HCT116 (cell line): ENCODE data around the gene CCR7.

ENCODE experiments used
- CEBPB ChIP-seq: IDR thresholded peaks from 2 replicates; pipeline ENCODE4 v1.6.1; 2012; ENCODE audit warnings: low read depth
- CTCF ChIP-seq, 3 experiments: fragments of 200-600 bp in 1 of 3; sonication (generic) in 1 of 3; IDR thresholded peaks in 2 of 3; conservative IDR thresholded peaks in 1 of 3; 2 replicates each; pipeline ENCODE4 v1.5.1; 2012 to 2017; ENCODE audit warnings: low read depth in 2 of 3, low read length in 2 of 3, antibody characterized with exemption in 1 of 3, borderline replicate concordance in 1 of 3, control low read depth in 1 of 3, mild to moderate bottlenecking in 1 of 3, mixed read lengths in 1 of 3, mixed run types in 1 of 3, moderate library complexity in 1 of 3; ENCODE audit not compliant: insufficient read depth in 1 of 3
- EZH2 ChIP-seq: fragments of 200-600 bp; sonication (generic); IDR thresholded peaks from 2 replicates; pipeline ENCODE4 v1.6.1; 2017; ENCODE audit warnings: antibody characterized with exemption, mixed run types
- JUND ChIP-seq: IDR thresholded peaks from 2 replicates; pipeline ENCODE4 v1.6.1; 2012
- POLR2A ChIP-seq: IDR thresholded peaks from 2 replicates; pipeline ENCODE4 v1.7.0; 2011; ENCODE audit warnings: borderline replicate concordance; ENCODE audit not compliant: insufficient read depth, insufficient read length; ENCODE audit errors: extremely low read depth
- POLR2AphosphoS5 ChIP-seq: IDR thresholded peaks from 2 replicates; pipeline ENCODE4 v1.6.1; 2011; ENCODE audit warnings: mild to moderate bottlenecking, low read depth, low read length, moderate library complexity
- RAD21 ChIP-seq: IDR thresholded peaks from 2 replicates; pipeline ENCODE4 v1.6.1; 2012; ENCODE audit warnings: low read depth, mild to moderate bottlenecking
- REST ChIP-seq: IDR thresholded peaks from 2 replicates; pipeline ENCODE4 v1.6.1; 2012; ENCODE audit warnings: low read depth
- SIN3A ChIP-seq: IDR thresholded peaks from 2 replicates; pipeline ENCODE4 v1.6.1; 2012; ENCODE audit warnings: low read depth
- YY1 ChIP-seq: IDR thresholded peaks from 2 replicates; pipeline ENCODE4 v1.6.1; 2011; ENCODE audit warnings: low read length, low read depth, moderate library complexity, mild to moderate bottlenecking; ENCODE audit not compliant: insufficient replicate concordance; ENCODE audit errors: extremely low read depth
- ZNF274 ChIP-seq: fragments of 200-500 bp; sonication (Bioruptor generic); IDR thresholded peaks from 2 replicates; pipeline ENCODE4 v1.6.1; 2014; ENCODE audit warnings: mild to moderate bottlenecking, low read depth, low read length, inconsistent platforms
- TF ChIP-seq, protein P1 (sequence below): IDR thresholded peaks from 2 replicates; pipeline ENCODE4 v1.6.1; 2012

DNA sequence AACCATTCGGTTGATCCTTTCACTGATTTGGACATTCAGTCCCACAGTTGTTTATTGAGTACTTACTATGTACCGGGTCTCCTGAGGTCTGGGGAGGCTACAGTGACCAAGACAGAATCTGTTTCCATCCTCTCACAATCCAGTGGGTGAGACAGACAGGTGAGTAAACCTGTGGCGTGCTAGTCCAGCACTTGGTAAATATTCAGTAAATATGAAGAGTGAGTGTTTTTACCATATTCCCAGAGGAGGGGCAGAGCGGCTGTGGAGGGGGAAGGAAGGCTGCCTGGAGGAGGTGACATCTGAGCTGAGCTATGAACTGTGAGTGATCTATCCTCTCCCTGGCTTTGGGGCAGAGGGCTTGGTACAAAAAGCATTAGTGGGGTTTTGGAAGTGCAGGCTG, 31.4 kb downstream of the CCR7 start:
- TF ChIP-seq CTCF (IDR thresholded peaks at IDR 0.05 in 2 of 3, conservative IDR thresholded peaks at IDR 0.05 in 1 of 3; ENCODE audit: borderline replicate concordance in 1 of 3, insufficient read depth in 1 of 3, low read depth in 2 of 3, low read length in 2 of 3) (no peak), CEBPB (no peak), POLR2A (no peak), POLR2AphosphoS5 (no peak), REST (no peak), YY1 (no peak), SIN3A (no peak), JUND (no peak), ZNF274 (no peak), RAD21 (no peak), EZH2 (no peak)
- TF ChIP-seq, protein P1, sequence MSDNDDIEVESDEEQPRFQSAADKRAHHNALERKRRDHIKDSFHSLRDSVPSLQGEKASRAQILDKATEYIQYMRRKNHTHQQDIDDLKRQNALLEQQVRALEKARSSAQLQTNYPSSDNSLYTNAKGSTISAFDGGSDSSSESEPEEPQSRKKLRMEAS = no peak
